ENCODE results near the gene CRMP1. TPM values are rescaled to one million over a fixed set of nuclear protein-coding genes. Genes with fewer than 3 reads are reported as not detected.
A peak's percentile ranks its signal among the peaks of the same experiment; 100 is the strongest.

The CRMP1 gene
- total RNA-seq = under 1 TPM in 1 of 3 donors, not detected in 2; 0.08 TPM

- Mint-ChIP-seq H3K4me3 (no peak within 1 kb of the TSS), H3K4me1 (ENCODE audit: low read depth) (peaks cover 5% of the 10 kb centered on the region), H3K9me3 (peaks cover 9% of the 10 kb centered on the region), H3K36me3 (ENCODE audit: insufficient read depth) (no peaks in the 10 kb centered on the region), H3K27me3 (ENCODE audit: low read depth) (peaks cover 66% of the 10 kb centered on the region)
- DNase-seq (no peak), ATAC-seq (peak in 1 of 2 donors; percentile 19)
These were observed at the start of gene CRMP1 for GRCh38 chr4:5893004-5893580. Gene CRMP1 (minus strand): TSS chr4:5893086. CDS start chr4:5892969, 117 bp downstream.

GRCh38 chr4:5941601-5942000 is 48.7 kb upstream of the CRMP1 start:
- Mint-ChIP-seq H3K4me1 (ENCODE audit: low read depth) (no peaks in the 10 kb centered on the region), H3K4me3 (no peak overlapping the region), H3K36me3 (ENCODE audit: insufficient read depth) (no peaks in the 10 kb centered on the region), H3K27me3 (ENCODE audit: low read depth) (peaks cover 6% of the 10 kb centered on the region), H3K9me3 (peaks cover 4% of the 10 kb centered on the region)
- ATAC-seq (no peak), DNase-seq (no peak)

- no peaks in the 10 kb centered on the region for H3K36me3 Mint-ChIP-seq (ENCODE audit: insufficient read depth)
- H3K27me3 Mint-ChIP-seq (ENCODE audit: low read depth) = peaks cover 1% of the 10 kb centered on the region
- DNase-seq (no peak), ATAC-seq (no peak)
- no peaks in the 10 kb centered on the region for H3K4me1 Mint-ChIP-seq (ENCODE audit: low read depth)
- no peak overlapping the region for H3K4me3 Mint-ChIP-seq
- H3K9me3 Mint-ChIP-seq = no peaks in the 10 kb centered on the region
These were observed 47.8 kb upstream of the CRMP1 start for GRCh38 chr4:5940470-5941203.

GRCh38 chr4:5933996-5934831 is 41.3 kb upstream of the CRMP1 start:
- Mint-ChIP-seq H3K4me3 (no peak overlapping the region), H3K9me3 (no peaks in the 10 kb centered on the region), H3K27me3 (ENCODE audit: low read depth) (peaks cover 8% of the 10 kb centered on the region), H3K36me3 (ENCODE audit: insufficient read depth) (no peaks in the 10 kb centered on the region), H3K4me1 (ENCODE audit: low read depth) (no peaks in the 10 kb centered on the region)
- DNase-seq = no peak
- no peak for ATAC-seq

GRCh38 chr4:5933116-5933515 is 40.2 kb upstream of the CRMP1 start:
- H3K4me3 Mint-ChIP-seq = no peak overlapping the region
- no peaks in the 10 kb centered on the region for H3K9me3 Mint-ChIP-seq
- no peaks in the 10 kb centered on the region for H3K4me1 Mint-ChIP-seq (ENCODE audit: low read depth)
- ATAC-seq (no peak), DNase-seq (no peak)
- no peaks in the 10 kb centered on the region for H3K36me3 Mint-ChIP-seq (ENCODE audit: insufficient read depth)
- peaks cover 8% of the 10 kb centered on the region for H3K27me3 Mint-ChIP-seq (ENCODE audit: low read depth)

- no peaks in the 10 kb centered on the region for H3K4me1 Mint-ChIP-seq (ENCODE audit: low read depth)
- no peak for DNase-seq
These were observed 39.2 kb upstream of the CRMP1 start for GRCh38 chr4:5932035-5932568.

GRCh38 chr4:5931526-5931925 is 38.6 kb upstream of the CRMP1 start:
- DNase-seq (no peak), ATAC-seq (no peak)
- Mint-ChIP-seq H3K4me1 (ENCODE audit: low read depth) (no peaks in the 10 kb centered on the region), H3K36me3 (ENCODE audit: insufficient read depth) (no peaks in the 10 kb centered on the region), H3K27me3 (ENCODE audit: low read depth) (peaks cover 8% of the 10 kb centered on the region), H3K4me3 (no peak overlapping the region), H3K9me3 (no peaks in the 10 kb centered on the region)

More at GRCh38 chr4:5932035-5932568, 39.2 kb upstream of the CRMP1 start:
- Mint-ChIP-seq H3K4me3 (no peak overlapping the region), H3K27me3 (ENCODE audit: low read depth) (peaks cover 8% of the 10 kb centered on the region), H3K9me3 (no peaks in the 10 kb centered on the region), H3K36me3 (ENCODE audit: insufficient read depth) (no peaks in the 10 kb centered on the region)
- ATAC-seq = no peak

- H3K4me1 Mint-ChIP-seq (ENCODE audit: low read depth) = no peaks in the 10 kb centered on the region
- ATAC-seq (no peak), DNase-seq (no peak)
- peaks cover 8% of the 10 kb centered on the region for H3K27me3 Mint-ChIP-seq (ENCODE audit: low read depth)
- H3K9me3 Mint-ChIP-seq = no peaks in the 10 kb centered on the region
- H3K36me3 Mint-ChIP-seq (ENCODE audit: insufficient read depth) = no peaks in the 10 kb centered on the region
- H3K4me3 Mint-ChIP-seq = no peak overlapping the region
These were observed 38.0 kb upstream of the CRMP1 start for GRCh38 chr4:5930876-5931275.

- DNase-seq (no peak), ATAC-seq (no peak)
- no peak overlapping the region for H3K4me3 Mint-ChIP-seq
- peaks cover 8% of the 10 kb centered on the region for H3K27me3 Mint-ChIP-seq (ENCODE audit: low read depth)
- no peaks in the 10 kb centered on the region for H3K4me1 Mint-ChIP-seq (ENCODE audit: low read depth)
- no peaks in the 10 kb centered on the region for H3K36me3 Mint-ChIP-seq (ENCODE audit: insufficient read depth)
- H3K9me3 Mint-ChIP-seq = no peaks in the 10 kb centered on the region
These were observed 37.6 kb upstream of the CRMP1 start for GRCh38 chr4:5930456-5930855.

- Mint-ChIP-seq H3K27me3 (ENCODE audit: low read depth) (peaks cover 3% of the 10 kb centered on the region), H3K9me3 (no peaks in the 10 kb centered on the region), H3K36me3 (ENCODE audit: insufficient read depth) (no peaks in the 10 kb centered on the region), H3K4me3 (no peak overlapping the region), H3K4me1 (ENCODE audit: low read depth) (no peaks in the 10 kb centered on the region)
- ATAC-seq (no peak), DNase-seq (no peak)
These were observed 36.0 kb upstream of the CRMP1 start for GRCh38 chr4:5928844-5929420.

- Mint-ChIP-seq H3K4me1 (ENCODE audit: low read depth) (no peaks in the 10 kb centered on the region), H3K4me3 (no peak overlapping the region), H3K9me3 (no peaks in the 10 kb centered on the region), H3K36me3 (ENCODE audit: insufficient read depth) (no peaks in the 10 kb centered on the region), H3K27me3 (ENCODE audit: low read depth) (peaks cover 3% of the 10 kb centered on the region)
- no peak for ATAC-seq
- no peak for DNase-seq
These were observed 35.4 kb upstream of the CRMP1 start for GRCh38 chr4:5928274-5928673.

GRCh38 chr4:5927747-5928146 is 34.9 kb upstream of the CRMP1 start:
- Mint-ChIP-seq H3K4me3 (no peak overlapping the region), H3K36me3 (ENCODE audit: insufficient read depth) (no peaks in the 10 kb centered on the region), H3K27me3 (ENCODE audit: low read depth) (peaks cover 3% of the 10 kb centered on the region), H3K9me3 (no peaks in the 10 kb centered on the region), H3K4me1 (ENCODE audit: low read depth) (no peaks in the 10 kb centered on the region)
- DNase-seq (no peak), ATAC-seq (no peak)

- Mint-ChIP-seq H3K36me3 (ENCODE audit: insufficient read depth) (no peaks in the 10 kb centered on the region), H3K4me3 (no peak overlapping the region), H3K4me1 (ENCODE audit: low read depth) (no peaks in the 10 kb centered on the region), H3K27me3 (ENCODE audit: low read depth) (peaks cover 3% of the 10 kb centered on the region), H3K9me3 (no peaks in the 10 kb centered on the region)
- DNase-seq = no peak
- no peak for ATAC-seq
These were observed 34.2 kb upstream of the CRMP1 start for GRCh38 chr4:5927116-5927515.

GRCh38 chr4:5926598-5926997 is 33.7 kb upstream of the CRMP1 start:
- no peaks in the 10 kb centered on the region for H3K36me3 Mint-ChIP-seq (ENCODE audit: insufficient read depth)
- DNase-seq (no peak), ATAC-seq (no peak)
- no peaks in the 10 kb centered on the region for H3K4me1 Mint-ChIP-seq (ENCODE audit: low read depth)
- H3K9me3 Mint-ChIP-seq = no peaks in the 10 kb centered on the region
- H3K4me3 Mint-ChIP-seq = no peak overlapping the region
- peaks cover 3% of the 10 kb centered on the region for H3K27me3 Mint-ChIP-seq (ENCODE audit: low read depth)
